ENCODE measurements around the gene GLIS1. TPM values are rescaled to one million over a fixed set of nuclear protein-coding genes. Genes with fewer than 3 reads are reported as not detected.

GLIS1 gene
- total and polyA plus RNA-seq, 2 of the 8 experiments (the other 6 are each of a cell fraction or from before 2014, with no cell fraction given) = 0.15 to 0.22 TPM

- TF ChIP-seq JUN (IDR thresholded peaks at IDR 0.05; ENCODE audit: low read depth, low read length) (no peak), KDM1A (IDR thresholded peaks at IDR 0.05; ENCODE audit: borderline replicate concordance, low read length) (no peak), CBX5 (IDR thresholded peaks at IDR 0.05; ENCODE audit: low read depth, low read length) (no peak)
Observed at GRCh38 chr1:53657531-53657805, 81.5 kb downstream of the GLIS1 start (continued).

Data from H1 (cell line).